HepG2 (cell line): Measurements from ENCODE around the gene SLC22A5. TPM values are rescaled to one million over a fixed set of nuclear protein-coding genes. Genes with fewer than 3 reads are reported as not detected.

Experiments
- ATAC-seq: fragments of 200-7000 bp; cut with Tn5 transposase; 3 replicates; pipeline ENCODE4 v1.9.1; 2020; ENCODE audit warnings: mild to moderate bottlenecking, moderate library complexity
- BruUV-seq: library from RNA; stranded (reverse); fragments of 400-500 nt; replicated peaks from 2 replicates; lab custom pipeline; 2021; lab: Mats Ljungman, UMichigan
- CTCF ChIA-PET: fragments of 300-600 bp; formaldehyde crosslinking; extraction: SDS; loops from one replicate; lab custom pipeline; 2021; ENCODE audit warnings: low total read pairs, inconsistent platforms, low intra/inter-chr PET ratio; lab: Yijun Ruan, JAX
- POLR2A ChIA-PET: fragments of 350-600 bp; sonication (Branson Sonifier 250); formaldehyde crosslinking; loops from one replicate; lab custom pipeline; 2020; ENCODE audit warnings: antibody characterized with exemption, inconsistent platforms; lab: Yijun Ruan, JAX
- DNase-seq: peaks from one replicate; pipeline ENCODE4 v3.0.0-alpha.2; 2015; ENCODE audit warnings: low spot score
- FAIRE-seq: peaks from 3 replicates; lab custom pipeline; 2011; peaks lifted over from hg19 to GRCh38; lab: Jason Lieb, UNC
- H2AFZ ChIP-seq: one replicate; pipeline ENCODE4 v1.6.1; 2011; ENCODE audit warnings: low read length, inconsistent platforms
- H3K27ac ChIP-seq: fragments of 300-600 bp; 3 replicates; pipeline ENCODE4 v1.8.0; 2011; ENCODE audit warnings: mixed run types, mild to moderate bottlenecking, mixed read lengths, low read length, inconsistent platforms; ENCODE audit not compliant: insufficient read depth; ENCODE audit errors: extremely low read length
- H3K27me3 ChIP-seq, 2 experiments: fragments of 200-600 bp in 1 of 2; 2 replicates in 1 of 2; 3 replicates in 1 of 2; pipeline versions ENCODE4 v1.6.0 to v1.8.0; 2011; ENCODE audit warnings: low read length in 2 of 2, mild to moderate bottlenecking in 2 of 2, moderate library complexity in 2 of 2, inconsistent platforms in 1 of 2; ENCODE audit not compliant: insufficient read depth in 2 of 2, control insufficient read depth in 1 of 2
- H3K36me3 ChIP-seq, 2 experiments: fragments of 200-600 bp in 1 of 2; replicated peaks in 1 of 2; 2 replicates in 1 of 2; 3 replicates in 1 of 2; pipeline versions ENCODE4 v1.5.1 to v1.8.0; 2011; ENCODE audit warnings: low read length in 2 of 2, inconsistent platforms in 1 of 2; ENCODE audit not compliant: insufficient read depth in 2 of 2, control insufficient read depth in 1 of 2
- H3K4me1 ChIP-seq: 2 replicates; pipeline ENCODE4 v1.5.1; 2012; ENCODE audit warnings: low read length, inconsistent platforms; ENCODE audit not compliant: insufficient read depth
- H3K4me2 ChIP-seq: 2 replicates; pipeline ENCODE4 v1.6.0; 2011; ENCODE audit warnings: low read depth, low read length, inconsistent platforms
- H3K4me3 ChIP-seq, 3 experiments: fragments of 200-600 bp in 1 of 3; sonication (generic), shearing (Covaris generic) in 1 of 3; replicated peaks in 1 of 3; 2 replicates each; pipeline ENCODE4 v1.5.1; 2011 to 2016; ENCODE audit warnings: low read length in 3 of 3, inconsistent platforms in 2 of 3, low read depth in 2 of 3, mild to moderate bottlenecking in 2 of 3, control low read depth in 1 of 3, mixed read lengths in 1 of 3; ENCODE audit not compliant: insufficient read depth in 1 of 3
- H3K79me2 ChIP-seq: one replicate; pipeline ENCODE4 v1.6.1; 2011; ENCODE audit warnings: low read length, inconsistent platforms; ENCODE audit not compliant: insufficient read depth
- H3K9ac ChIP-seq: 2 replicates; pipeline ENCODE4 v1.6.0; 2011; ENCODE audit warnings: mild to moderate bottlenecking, low read depth, low read length, inconsistent platforms; ENCODE audit not compliant: insufficient read depth
- H3K9me3 ChIP-seq: 2 replicates; pipeline ENCODE4 v1.5.1; 2012; ENCODE audit warnings: mild to moderate bottlenecking, low read length
- H4K20me1 ChIP-seq: 2 replicates; pipeline ENCODE4 v1.6.0; 2011; ENCODE audit warnings: inconsistent platforms, mild to moderate bottlenecking, low read length, moderate library complexity; ENCODE audit not compliant: insufficient read depth
- CBX1 ChIP-seq: IDR thresholded peaks from one replicate; pipeline ENCODE4 v1.6.1; 2016; ENCODE audit warnings: antibody characterized with exemption, low read depth
- CREB1 ChIP-seq, 2 experiments: fragments of 450-650 bp in 1 of 2; IDR thresholded peaks; 2 replicates each; pipeline ENCODE4 v1.6.1; 2016 to 2017; ENCODE audit warnings: control low read depth in 1 of 2, mild to moderate bottlenecking in 1 of 2, missing compliant biosample characterization in 1 of 2, missing genetic modification characterization in 1 of 2
- HDAC6 ChIP-seq: fragments of 200-600 bp; sonication (generic); IDR thresholded peaks from 2 replicates; pipeline ENCODE4 v1.7.0; 2017; ENCODE audit warnings: mild to moderate bottlenecking, antibody characterized with exemption, low read length, low read depth
- HNRNPL ChIP-seq: fragments of 200-400 bp; formaldehyde crosslinking; IDR thresholded peaks from 2 replicates; pipeline ENCODE4 v1.6.1; 2017; ENCODE audit warnings: mild to moderate bottlenecking, low read depth, low read length
- KDM3A ChIP-seq: IDR thresholded peaks from 2 replicates; pipeline ENCODE4 v1.6.1; 2018; ENCODE audit warnings: low read depth, missing compliant biosample characterization
- MYC ChIP-seq: sonication (generic); formaldehyde crosslinking; IDR thresholded peaks from 2 replicates; pipeline ENCODE4 v1.9.0; 2021; ENCODE audit warnings: missing genetic modification reagents, borderline replicate concordance
- NCOR1 ChIP-seq: fragments of 200-600 bp; sonication (generic); IDR thresholded peaks from 2 replicates; pipeline ENCODE4 v1.7.0; 2017; ENCODE audit warnings: antibody characterized with exemption, low read length, borderline replicate concordance
- PHF8 ChIP-seq: sonication (generic); formaldehyde crosslinking; IDR thresholded peaks from 2 replicates; pipeline ENCODE4 v1.5.0; 2020; ENCODE audit warnings: missing genetic modification reagents
- RELA ChIP-seq: sonication (generic); formaldehyde crosslinking; IDR thresholded peaks from 2 replicates; pipeline ENCODE4 v1.4.0; 2020; ENCODE audit warnings: missing genetic modification reagents
- SOX5 ChIP-seq: IDR thresholded peaks from 2 replicates; pipeline ENCODE4 v1.6.1; 2016; ENCODE audit warnings: borderline replicate concordance
- SRY ChIP-seq: sonication (generic); formaldehyde crosslinking; IDR thresholded peaks from 2 replicates; pipeline ENCODE4 v1.8.0; 2022; ENCODE audit warnings: mild to moderate bottlenecking, missing genetic modification reagents
- SYNCRIP ChIP-seq: fragments of 200-400 bp; formaldehyde crosslinking; IDR thresholded peaks from 2 replicates; pipeline ENCODE4 v1.6.1; 2018; ENCODE audit warnings: mild to moderate bottlenecking, low read depth, low read length; ENCODE audit not compliant: insufficient read depth
- THYN1 ChIP-seq: sonication (generic); formaldehyde crosslinking; IDR thresholded peaks from 2 replicates; pipeline ENCODE4 v1.8.1; 2023; ENCODE audit warnings: low read depth, mild to moderate bottlenecking, moderate library complexity, missing genetic modification reagents, borderline replicate concordance
- ZC3H13 ChIP-seq: sonication (generic); formaldehyde crosslinking; IDR thresholded peaks from 2 replicates; pipeline ENCODE4 v1.8.1; 2023; ENCODE audit warnings: mild to moderate bottlenecking, missing genetic modification reagents, moderate library complexity
- ZNF431 ChIP-seq: sonication (generic); formaldehyde crosslinking; IDR thresholded peaks from 2 replicates; pipeline ENCODE4 v1.9.0; 2022; ENCODE audit warnings: missing genetic modification reagents, low read depth, mild to moderate bottlenecking, borderline replicate concordance
- ZSCAN21 ChIP-seq: sonication (generic); formaldehyde crosslinking; IDR thresholded peaks from 2 replicates; pipeline ENCODE4 v1.8.0; 2022; ENCODE audit warnings: mild to moderate bottlenecking, missing genetic modification reagents, moderate library complexity, borderline replicate concordance
- WGBS: methylation state at CpG from one replicate; pipeline ENCODE4 v1.1.6; 2017; ENCODE audit warnings: low lambda C conversion rate; 5-methylcytosine and 5-hydroxymethylcytosine counted together
- in situ Hi-C: cut with HindIII; loops from 2 replicates; pipeline ENCODE4 v1.10.0; 2017; ENCODE audit warnings: low pct_unique_long_range_greater_than_20kb; ENCODE audit not compliant: extremely low pct_ligation_motif_present
- intact Hi-C: fragments of 100-400 bp; cut with micrococcal nuclease; formaldehyde crosslinking; loops from one replicate; pipeline ENCODE4 v1.10.0; 2022; ENCODE audit not compliant: unreplicated experiment
- polyA plus RNA-seq, 8 experiments: library from polyadenylated mRNA; depleted of rRNA in 3 of 8; stranded (reverse) in 7 of 8; unstranded in 1 of 8; fragments of >200 nt; fragmentation: Illumina TruSeq in 4 of 8; extraction: Trizol in 4 of 8; gene quantifications; 2 replicates each; pipeline versions ENCODE4 v1.2.1 to v1.2.3, GENCODE V29; 2011 to 2016; ENCODE audit warnings: low read depth in 4 of 8, missing spikeins in 1 of 8, mixed read lengths in 1 of 8; ENCODE audit not compliant: insufficient read depth in 1 of 8
- total RNA-seq, 5 experiments: library from RNA; depleted of rRNA; stranded (reverse); fragments of >200 nt; fragmentation: Illumina TruSeq; extraction: Trizol; gene quantifications; 2 replicates each; pipeline ENCODE4 v1.2.3, GENCODE V29; 2016; ENCODE audit warnings: low read depth in 1 of 5

Gene SLC22A5
- total and polyA plus RNA-seq, 2 of the 13 experiments (the other 11 are each of a cell fraction or from before 2014, with no cell fraction given), result 7.1 to 15.1 TPM

DNA sequence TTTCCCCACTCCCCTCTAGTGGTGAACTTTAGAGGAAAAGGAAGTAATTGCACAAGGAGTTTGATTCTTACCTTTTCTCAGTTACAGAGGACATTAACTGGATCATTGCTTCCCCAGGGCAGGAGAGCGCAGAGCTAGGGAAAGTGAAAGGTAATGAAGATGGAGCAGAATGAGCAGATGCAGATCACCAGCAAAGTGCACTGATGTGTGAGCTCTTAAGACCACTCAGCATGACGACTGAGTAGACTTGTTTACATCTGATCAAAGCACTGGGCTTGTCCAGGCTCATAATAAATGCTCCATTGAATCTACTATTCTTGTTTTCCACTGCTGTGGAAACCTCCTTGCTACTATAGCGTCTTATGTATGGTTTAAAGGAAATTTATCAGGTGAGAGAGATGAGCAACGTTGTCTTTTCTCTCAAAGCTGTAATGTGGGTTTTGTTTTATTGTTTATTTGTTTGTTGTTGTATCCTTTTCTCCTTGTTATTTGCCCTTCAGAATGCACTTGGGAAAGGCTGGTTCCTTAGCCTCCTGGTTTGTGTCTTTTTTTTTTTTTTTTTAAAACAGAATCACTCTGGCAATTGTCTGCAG, 25.3 kb downstream of the SLC22A5 start:
- Histone ChIP-seq H4K20me1 (no peaks in the 10 kb centered on the region), H3K4me3 (no peak overlapping the region), H3K9me3 (no peaks in the 10 kb centered on the region), H3K79me2 (no peaks in the 10 kb centered on the region), H2AFZ (no peak overlapping the region), H3K27ac (no peak overlapping the region), H3K9ac (no peak overlapping the region), H3K4me1 (peaks cover 10% of the 10 kb centered on the region), H3K27me3 (no peaks in the 10 kb centered on the region), H3K4me2 (no peak overlapping the region), H3K36me3 (peaks cover 1 to 4% of the 10 kb centered on the region in 2 experiments; a peak in 4 of 5 replicates)
- POLR2A ChIA-PET, result interaction anchor here (1.2 kb wide), 1 partner anchor 16 kb away, joined by 3 read pairs; no protein-coding TSS in a partner anchor
- FAIRE-seq, result no peak
- CTCF ChIA-PET, result no interaction called here
- DNase-seq, result no peak
- 90% methylated on average over 4 of the region's 4 CpGs for WGBS
- intact Hi-C loops (no loop called here), in situ Hi-C loops (loop anchor here (25.0 kb wide), 1 partner anchor 268 kb away; the partner anchor contains the start of genes IL13 and IL4)
- TF ChIP-seq RELA (CRISPR knock-in tag) (no peak), CBX1 (no peak), NCOR1 (no peak), SYNCRIP (no peak), THYN1 (no peak), CREB1 (IDR thresholded peaks at IDR 0.05) (no peak), CREB1 (CRISPR knock-in tag; IDR thresholded peaks at IDR 0.05) (no peak), HNRNPL (no peak), ZC3H13 (no peak), SOX5 (CRISPR knock-in tag) (no peak), MYC (CRISPR knock-in tag) (no peak), SRY (CRISPR knock-in tag) (no peak), ZNF431 (CRISPR knock-in tag) (no peak), ZSCAN21 (no peak), HDAC6 (no peak), PHF8 (CRISPR knock-in tag) (no peak), KDM3A (CRISPR knock-in tag) (no peak)
- no TSS peak for BruUV-seq
- no peak for ATAC-seq
